Omental fat pad (tissue), 4 donors: ENCODE results near the gene AEBP2. TPM values are rescaled to one million over a fixed set of nuclear protein-coding genes. Genes with fewer than 3 reads are reported as not detected.

Experiments used
- ATAC-seq: fragments of 150-250 bp; one replicate; pipeline ENCODE4 v1.9.1; 2016; ENCODE audit warnings: mild to moderate bottlenecking, moderate library complexity; ENCODE audit not compliant: low FRiP score
- DNase-seq: peaks from one replicate; pipeline ENCODE4 v3.0.0-alpha.2; 2019; ENCODE audit warnings: low spot score
- total RNA-seq, 4 donors: library from RNA; depleted of rRNA; stranded (reverse); fragments of >200 nt; gene quantifications; one replicate each; pipeline ENCODE4 v1.1.0, GENCODE V29; 2016
- TF ChIP-seq, protein P1 (sequence below), 3 donors: fragments of 450-650 bp; IDR thresholded peaks; one replicate each; pipeline ENCODE4 v1.5.1; 2016 to 2017; ENCODE audit warnings: antibody characterized with exemption in 3 of 3, mild to moderate bottlenecking in 3 of 3, moderate library complexity in 2 of 3

AEBP2 gene
- total RNA-seq, 4 donors from 2014 or later, result 19.3 to 39.9 (median 27.7) TPM

DNA sequence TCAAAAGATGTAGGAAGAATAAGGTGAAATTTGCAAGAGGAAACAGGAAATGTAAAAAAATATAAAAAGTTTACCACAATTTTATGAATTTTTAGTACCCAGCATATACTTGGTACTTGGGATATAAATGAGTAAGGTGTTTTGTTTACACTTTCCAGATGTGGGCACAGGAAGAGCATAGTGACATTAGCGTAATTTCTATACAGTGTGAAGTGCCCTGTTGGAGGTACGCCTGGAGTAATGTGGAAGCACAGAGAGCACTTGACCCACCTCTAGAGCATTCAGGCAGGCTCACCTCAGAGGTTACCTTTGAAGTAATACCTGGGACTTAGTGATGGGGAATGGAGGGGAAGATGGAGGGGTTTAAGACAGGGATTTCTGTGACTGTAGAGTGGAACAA lies 89.5 kb downstream of the AEBP2 start:
- no peak for DNase-seq
- TF ChIP-seq, protein P1, sequence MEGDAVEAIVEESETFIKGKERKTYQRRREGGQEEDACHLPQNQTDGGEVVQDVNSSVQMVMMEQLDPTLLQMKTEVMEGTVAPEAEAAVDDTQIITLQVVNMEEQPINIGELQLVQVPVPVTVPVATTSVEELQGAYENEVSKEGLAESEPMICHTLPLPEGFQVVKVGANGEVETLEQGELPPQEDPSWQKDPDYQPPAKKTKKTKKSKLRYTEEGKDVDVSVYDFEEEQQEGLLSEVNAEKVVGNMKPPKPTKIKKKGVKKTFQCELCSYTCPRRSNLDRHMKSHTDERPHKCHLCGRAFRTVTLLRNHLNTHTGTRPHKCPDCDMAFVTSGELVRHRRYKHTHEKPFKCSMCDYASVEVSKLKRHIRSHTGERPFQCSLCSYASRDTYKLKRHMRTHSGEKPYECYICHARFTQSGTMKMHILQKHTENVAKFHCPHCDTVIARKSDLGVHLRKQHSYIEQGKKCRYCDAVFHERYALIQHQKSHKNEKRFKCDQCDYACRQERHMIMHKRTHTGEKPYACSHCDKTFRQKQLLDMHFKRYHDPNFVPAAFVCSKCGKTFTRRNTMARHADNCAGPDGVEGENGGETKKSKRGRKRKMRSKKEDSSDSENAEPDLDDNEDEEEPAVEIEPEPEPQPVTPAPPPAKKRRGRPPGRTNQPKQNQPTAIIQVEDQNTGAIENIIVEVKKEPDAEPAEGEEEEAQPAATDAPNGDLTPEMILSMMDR (IDR thresholded peaks at IDR 0.05), result no peak
- ATAC-seq, result no peak

DNA sequence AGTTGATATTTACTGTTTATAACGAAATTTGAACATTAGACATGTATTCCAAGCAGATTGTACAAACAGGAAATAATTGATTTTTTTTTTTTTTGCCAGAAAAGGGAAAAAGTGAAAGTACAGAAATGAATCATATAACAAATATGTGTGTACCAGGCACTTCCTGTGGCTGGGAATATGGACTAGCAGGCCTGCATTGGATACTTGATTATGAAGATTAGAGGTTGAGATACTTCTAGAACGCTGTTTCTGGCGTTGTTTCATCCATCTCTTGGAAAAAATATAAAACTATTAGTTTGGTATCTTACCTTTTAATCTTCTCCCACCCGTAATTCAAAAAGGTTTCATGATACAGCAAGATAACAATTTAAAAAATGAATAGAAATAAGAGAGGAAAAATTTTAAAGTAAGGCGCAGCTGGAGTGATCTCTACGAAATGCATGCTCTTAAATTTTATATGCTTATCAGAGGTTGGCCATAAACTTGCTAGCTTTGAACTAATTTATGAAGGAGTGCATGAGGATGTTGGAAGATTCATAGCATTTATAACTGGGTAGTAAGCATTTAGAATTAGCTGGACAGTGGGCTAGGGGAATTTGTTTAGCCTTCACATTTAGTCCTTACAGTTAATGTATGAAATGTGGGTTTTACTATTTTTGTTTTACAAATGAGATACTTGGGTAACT lies 90.8 kb downstream of the AEBP2 start:
- no peak for ATAC-seq
- TF ChIP-seq, protein P1 (IDR thresholded peaks at IDR 0.05), result no peak

DNA sequence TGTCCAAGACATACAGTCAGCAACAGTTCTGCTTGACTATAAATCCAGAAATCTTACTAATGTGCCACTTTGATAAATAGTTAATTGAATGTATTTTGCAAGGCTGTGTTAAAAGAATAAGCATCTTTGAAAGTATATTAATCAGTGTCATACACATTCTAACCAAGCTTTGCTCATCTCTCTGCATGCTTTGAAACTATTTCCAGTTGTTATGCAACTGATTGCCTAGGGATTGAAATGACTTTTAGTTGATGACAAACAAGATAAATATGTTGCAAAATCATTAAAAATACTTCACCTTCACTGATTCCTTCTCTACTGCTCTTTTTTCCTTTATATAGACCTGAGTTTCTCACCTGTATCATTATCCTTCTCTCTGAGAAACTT lies 91.3 kb downstream of the AEBP2 start:
- DNase-seq (no peak), ATAC-seq (peak; percentile 80)
- TF ChIP-seq, protein P1 (IDR thresholded peaks at IDR 0.05), result no peak

More for the DNA sequence above, 90.8 kb downstream of the AEBP2 start:
- no peak for DNase-seq

DNA sequence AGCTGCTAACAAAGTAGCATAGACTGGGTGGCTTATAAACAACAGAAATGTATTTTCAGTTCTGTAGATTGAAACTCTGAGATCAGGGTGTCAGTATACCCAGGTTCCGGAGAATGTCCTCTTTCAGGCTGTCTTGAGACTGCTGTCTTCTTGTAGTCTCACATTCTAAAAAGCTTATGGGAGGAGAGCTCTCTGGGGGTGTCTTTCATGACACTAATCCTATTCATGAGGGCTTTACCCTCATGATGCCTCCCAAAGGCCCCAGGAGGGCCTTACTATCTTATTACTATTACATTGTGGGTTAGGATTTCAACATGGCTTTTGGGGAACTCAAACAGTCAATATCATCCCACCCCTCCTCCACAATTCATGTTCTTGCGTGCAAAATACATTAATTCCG lies 94.3 kb downstream of the AEBP2 start:
- ATAC-seq (no peak), DNase-seq (no peak)
- TF ChIP-seq, protein P1 (IDR thresholded peaks at IDR 0.05), result no peak

DNA sequence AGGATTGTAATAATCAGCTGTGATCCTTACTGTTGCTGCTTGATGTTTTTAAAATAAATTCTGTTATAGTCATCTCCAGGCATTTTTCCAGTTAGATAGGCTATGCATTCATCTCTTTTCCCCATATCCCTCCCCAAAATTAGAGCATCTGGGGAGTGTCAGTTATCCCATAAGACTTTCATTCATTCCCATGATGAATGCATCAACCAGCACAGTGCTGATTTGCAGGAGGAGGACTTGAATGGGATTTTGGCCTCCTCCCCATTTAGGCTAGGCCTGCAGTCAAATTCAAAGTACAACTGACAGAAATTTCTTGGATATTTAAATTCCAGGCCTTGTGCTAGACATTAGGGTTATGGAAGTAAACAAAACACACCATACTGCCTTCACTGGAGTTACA lies 99.8 kb downstream of the AEBP2 start:
- ATAC-seq, result no peak
- TF ChIP-seq, protein P1 (IDR thresholded peaks at IDR 0.05), result no peak

DNA sequence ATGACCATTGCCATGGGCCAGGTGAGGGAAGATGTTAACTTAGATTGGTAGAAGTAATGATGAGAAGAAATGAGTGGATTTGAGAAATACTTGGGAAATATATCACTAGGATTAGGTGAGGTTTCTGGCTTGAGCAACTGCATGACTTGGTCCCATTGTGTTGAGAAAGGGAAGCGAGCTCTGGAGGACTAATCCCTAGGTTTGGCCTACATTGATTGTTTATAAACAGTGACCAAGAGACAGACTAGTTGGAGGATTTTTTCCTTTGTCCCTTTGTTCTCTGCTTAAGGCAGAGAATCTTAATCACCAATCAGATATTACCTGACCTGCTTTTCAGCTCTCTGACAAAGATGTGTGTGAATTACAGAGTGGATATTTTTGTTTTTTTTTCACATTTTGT lies 100.5 kb downstream of the AEBP2 start:
- no peak for ATAC-seq
- TF ChIP-seq, protein P1 (IDR thresholded peaks at IDR 0.05), result no peak
- no peak for DNase-seq

More for the DNA sequence above, 99.8 kb downstream of the AEBP2 start:
- DNase-seq, result no peak

DNA sequence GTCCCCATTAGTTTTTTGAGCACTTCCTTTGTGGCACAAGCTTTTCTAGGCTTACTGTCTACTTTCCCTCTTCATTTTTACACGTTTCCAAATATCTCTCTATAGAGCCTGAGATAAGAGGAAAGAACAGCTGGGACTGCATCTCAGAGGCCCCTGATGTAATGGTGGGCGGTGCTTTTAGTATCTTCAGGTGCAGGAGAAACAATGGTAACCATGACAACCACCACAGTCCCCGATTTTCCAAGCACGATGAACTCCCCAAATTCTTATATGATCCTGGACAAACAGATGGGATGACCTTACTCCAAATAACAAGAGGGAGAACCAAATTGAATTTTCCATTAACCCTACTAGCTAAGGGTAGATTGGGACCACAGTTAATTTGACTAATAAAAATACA lies 103.3 kb downstream of the AEBP2 start:
- TF ChIP-seq, protein P1 (IDR thresholded peaks at IDR 0.05), result no peak
- ATAC-seq (no peak), DNase-seq (no peak)
